ENCODE measurements around the gene ATP10A. TPM values are rescaled to one million over a fixed set of nuclear protein-coding genes. Genes with fewer than 3 reads are reported as not detected.
"Not testable (repeated sequence)": the region's sequence is repeated elsewhere in the genome, so short reads cannot be mapped to it uniquely, and the experiment has no call there.

The ATP10A gene
- total RNA-seq, 2 donors from 2014 or later: 16.6 to 44.6 TPM

- no peak for DNase-seq (ENCODE audit: low spot score in 2 of 2)
- Mint-ChIP-seq H3K9me3 (peaks cover 0 to 5% of the 10 kb centered on the region in 2 donors), H3K27ac (no peak overlapping the region), H3K36me3 (no peaks in the 10 kb centered on the region)
- ATAC-seq: no peak
Measured at GRCh38 chr15:25891081-25891480, 28.0 kb upstream of the ATP10A start.

- DNase-seq (ENCODE audit: low spot score in 2 of 2): no peak
- peaks cover 0 to 5% of the 10 kb centered on the region in 2 donors for H3K9me3 Mint-ChIP-seq
- no peaks in the 10 kb centered on the region for H3K36me3 Mint-ChIP-seq
- ATAC-seq: no peak
- no peak overlapping the region for H3K27ac Mint-ChIP-seq
Measured at GRCh38 chr15:25890529-25890928, 27.4 kb upstream of the ATP10A start.

GRCh38 chr15:25887870-25888269 is 24.7 kb upstream of the ATP10A start:
- no peak overlapping the region for H3K27ac Mint-ChIP-seq
- H3K9me3 Mint-ChIP-seq: no peaks in the 10 kb centered on the region
- DNase-seq (ENCODE audit: low spot score in 2 of 2) (no peak), ATAC-seq (no peak)
- no peaks in the 10 kb centered on the region for H3K36me3 Mint-ChIP-seq

GRCh38 chr15:25886498-25887140 is 23.5 kb upstream of the ATP10A start:
- ATAC-seq (no peak), DNase-seq (ENCODE audit: low spot score in 2 of 2) (no peak)
- Mint-ChIP-seq H3K27ac (no peak overlapping the region), H3K36me3 (no peaks in the 10 kb centered on the region), H3K9me3 (no peaks in the 10 kb centered on the region)

- H3K36me3 Mint-ChIP-seq: no peaks in the 10 kb centered on the region
- no peaks in the 10 kb centered on the region for H3K9me3 Mint-ChIP-seq
- DNase-seq (ENCODE audit: low spot score in 2 of 2): no peak
- no peak for ATAC-seq
- no peak overlapping the region for H3K27ac Mint-ChIP-seq
Measured at GRCh38 chr15:25884370-25884769, 21.2 kb upstream of the ATP10A start.

GRCh38 chr15:25883463-25884259 is 20.5 kb upstream of the ATP10A start:
- DNase-seq (ENCODE audit: low spot score in 2 of 2) (no peak), ATAC-seq (no peak)
- H3K9me3 Mint-ChIP-seq: no peaks in the 10 kb centered on the region
- H3K36me3 Mint-ChIP-seq: no peaks in the 10 kb centered on the region
- H3K27ac Mint-ChIP-seq: no peak overlapping the region

GRCh38 chr15:25882466-25882865 is 19.3 kb upstream of the ATP10A start:
- ATAC-seq (no peak), DNase-seq (ENCODE audit: low spot score in 2 of 2) (no peak)

GRCh38 chr15:25880877-25881276 is 17.8 kb upstream of the ATP10A start:
- not testable (repeated sequence) for H3K27ac Mint-ChIP-seq; DNase-seq (ENCODE audit: low spot score in 2 of 2); ATAC-seq; H3K9me3 Mint-ChIP-seq; H3K36me3 Mint-ChIP-seq

More at GRCh38 chr15:25882466-25882865, 19.3 kb upstream of the ATP10A start:
- Mint-ChIP-seq H3K36me3 (no peaks in the 10 kb centered on the region), H3K27ac (no peak overlapping the region), H3K9me3 (no peaks in the 10 kb centered on the region)

GRCh38 chr15:25880411-25880810 is 17.3 kb upstream of the ATP10A start:
- H3K36me3 Mint-ChIP-seq: no peaks in the 10 kb centered on the region
- H3K27ac Mint-ChIP-seq: no peak overlapping the region
- no peaks in the 10 kb centered on the region for H3K9me3 Mint-ChIP-seq
- no peak for DNase-seq (ENCODE audit: low spot score in 2 of 2)
- ATAC-seq: no peak

GRCh38 chr15:25879438-25879837 is 16.3 kb upstream of the ATP10A start:
- no peaks in the 10 kb centered on the region for H3K36me3 Mint-ChIP-seq
- DNase-seq (ENCODE audit: low spot score in 2 of 2) (no peak), ATAC-seq (no peak)
- H3K9me3 Mint-ChIP-seq: no peaks in the 10 kb centered on the region
- H3K27ac Mint-ChIP-seq: no peak overlapping the region

GRCh38 chr15:25877681-25878080 is 14.6 kb upstream of the ATP10A start:
- no peak overlapping the region for H3K27ac Mint-ChIP-seq
- no peak for ATAC-seq
- H3K9me3 Mint-ChIP-seq: no peaks in the 10 kb centered on the region
- no peaks in the 10 kb centered on the region for H3K36me3 Mint-ChIP-seq
- no peak for DNase-seq (ENCODE audit: low spot score in 2 of 2)

GRCh38 chr15:25876231-25877140 is 13.4 kb upstream of the ATP10A start:
- DNase-seq (ENCODE audit: low spot score in 2 of 2) (no peak), ATAC-seq (no peak)
- no peak overlapping the region for H3K27ac Mint-ChIP-seq
- H3K9me3 Mint-ChIP-seq: no peaks in the 10 kb centered on the region
- no peaks in the 10 kb centered on the region for H3K36me3 Mint-ChIP-seq

- Mint-ChIP-seq H3K36me3 (no peaks in the 10 kb centered on the region), H3K27ac (no peak overlapping the region), H3K9me3 (no peaks in the 10 kb centered on the region)
- DNase-seq (ENCODE audit: low spot score in 2 of 2): no peak
- no peak for ATAC-seq
Measured at GRCh38 chr15:25875566-25875965, 12.4 kb upstream of the ATP10A start.

GRCh38 chr15:25874379-25874778 is 11.3 kb upstream of the ATP10A start:
- Mint-ChIP-seq H3K36me3 (no peaks in the 10 kb centered on the region), H3K9me3 (no peaks in the 10 kb centered on the region), H3K27ac (no peak overlapping the region)
- DNase-seq (ENCODE audit: low spot score in 2 of 2) (no peak), ATAC-seq (no peak)

- no peaks in the 10 kb centered on the region for H3K9me3 Mint-ChIP-seq
- H3K27ac Mint-ChIP-seq: no peak overlapping the region
- DNase-seq (ENCODE audit: low spot score in 2 of 2) (no peak), ATAC-seq (no peak)
- no peaks in the 10 kb centered on the region for H3K36me3 Mint-ChIP-seq
Measured at GRCh38 chr15:25871403-25871802, 8.3 kb upstream of the ATP10A start.

GRCh38 chr15:25870938-25871337 is 7.8 kb upstream of the ATP10A start:
- no peaks in the 10 kb centered on the region for H3K9me3 Mint-ChIP-seq
- H3K27ac Mint-ChIP-seq: no peak overlapping the region
- DNase-seq (ENCODE audit: low spot score in 2 of 2): no peak
- no peaks in the 10 kb centered on the region for H3K36me3 Mint-ChIP-seq
- ATAC-seq: no peak

- DNase-seq (ENCODE audit: low spot score in 2 of 2) (no peak), ATAC-seq (no peak)
- Mint-ChIP-seq H3K9me3 (no peaks in the 10 kb centered on the region), H3K36me3 (no peaks in the 10 kb centered on the region), H3K27ac (no peak overlapping the region)
Measured at GRCh38 chr15:25869701-25870100, 6.6 kb upstream of the ATP10A start.

All from activated naive CD4-positive, alpha-beta T cell treated with anti-CD3 and anti-CD28 coated beads, Interleukin-2, amount 50 U/mL, for 72 hours (primary cell).